Measurements from ENCODE around the gene TTC33.
A peak's percentile ranks its signal among the peaks of the same experiment; 100 is the strongest.

TTC33 gene

DNA sequence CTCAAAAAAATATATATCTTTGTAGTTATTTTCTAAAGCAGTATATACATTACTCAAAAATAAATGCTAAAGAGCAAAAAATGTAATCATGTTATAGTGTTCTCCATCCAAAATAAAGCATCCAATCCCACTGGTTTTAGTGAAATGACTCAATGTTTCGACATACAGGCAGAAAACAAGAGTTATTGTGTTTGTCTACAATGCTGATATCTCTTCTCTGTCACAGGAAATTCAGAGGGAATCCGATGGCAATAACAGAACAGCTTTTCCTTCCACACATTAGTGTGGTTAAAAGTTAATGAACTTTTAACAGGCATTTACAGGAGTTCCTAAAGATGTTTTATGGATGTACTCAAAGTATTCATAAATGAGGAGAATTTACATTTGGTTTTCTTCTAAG lies 12.0 kb downstream of the TTC33 start:
- TF ChIP-seq, protein P1, sequence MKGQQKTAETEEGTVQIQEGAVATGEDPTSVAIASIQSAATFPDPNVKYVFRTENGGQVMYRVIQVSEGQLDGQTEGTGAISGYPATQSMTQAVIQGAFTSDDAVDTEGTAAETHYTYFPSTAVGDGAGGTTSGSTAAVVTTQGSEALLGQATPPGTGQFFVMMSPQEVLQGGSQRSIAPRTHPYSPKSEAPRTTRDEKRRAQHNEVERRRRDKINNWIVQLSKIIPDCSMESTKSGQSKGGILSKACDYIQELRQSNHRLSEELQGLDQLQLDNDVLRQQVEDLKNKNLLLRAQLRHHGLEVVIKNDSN (IDR thresholded peaks at IDR 0.05), result no peak
- TF ChIP-seq RAD21 (IDR thresholded peaks at IDR 0.05; ENCODE audit: low read depth) (no peak), EGR1 (IDR thresholded peaks at IDR 0.05) (no peak), FOXM1 (IDR thresholded peaks at IDR 0.05; ENCODE audit: borderline replicate concordance, low read depth) (no peak), CEBPB (IDR thresholded peaks at IDR 0.05) (no peak), YY1 (IDR thresholded peaks at IDR 0.05; ENCODE audit: low read depth) (no peak), EP300 (IDR thresholded peaks at IDR 0.05; ENCODE audit: borderline replicate concordance) (no peak), ZBTB7A (IDR thresholded peaks at IDR 0.05; ENCODE audit: low read depth) (no peak), NFIC (IDR thresholded peaks at IDR 0.05) (no peak), TEAD4 (IDR thresholded peaks at IDR 0.05) (no peak)
- TF ChIP-seq, protein P2, sequence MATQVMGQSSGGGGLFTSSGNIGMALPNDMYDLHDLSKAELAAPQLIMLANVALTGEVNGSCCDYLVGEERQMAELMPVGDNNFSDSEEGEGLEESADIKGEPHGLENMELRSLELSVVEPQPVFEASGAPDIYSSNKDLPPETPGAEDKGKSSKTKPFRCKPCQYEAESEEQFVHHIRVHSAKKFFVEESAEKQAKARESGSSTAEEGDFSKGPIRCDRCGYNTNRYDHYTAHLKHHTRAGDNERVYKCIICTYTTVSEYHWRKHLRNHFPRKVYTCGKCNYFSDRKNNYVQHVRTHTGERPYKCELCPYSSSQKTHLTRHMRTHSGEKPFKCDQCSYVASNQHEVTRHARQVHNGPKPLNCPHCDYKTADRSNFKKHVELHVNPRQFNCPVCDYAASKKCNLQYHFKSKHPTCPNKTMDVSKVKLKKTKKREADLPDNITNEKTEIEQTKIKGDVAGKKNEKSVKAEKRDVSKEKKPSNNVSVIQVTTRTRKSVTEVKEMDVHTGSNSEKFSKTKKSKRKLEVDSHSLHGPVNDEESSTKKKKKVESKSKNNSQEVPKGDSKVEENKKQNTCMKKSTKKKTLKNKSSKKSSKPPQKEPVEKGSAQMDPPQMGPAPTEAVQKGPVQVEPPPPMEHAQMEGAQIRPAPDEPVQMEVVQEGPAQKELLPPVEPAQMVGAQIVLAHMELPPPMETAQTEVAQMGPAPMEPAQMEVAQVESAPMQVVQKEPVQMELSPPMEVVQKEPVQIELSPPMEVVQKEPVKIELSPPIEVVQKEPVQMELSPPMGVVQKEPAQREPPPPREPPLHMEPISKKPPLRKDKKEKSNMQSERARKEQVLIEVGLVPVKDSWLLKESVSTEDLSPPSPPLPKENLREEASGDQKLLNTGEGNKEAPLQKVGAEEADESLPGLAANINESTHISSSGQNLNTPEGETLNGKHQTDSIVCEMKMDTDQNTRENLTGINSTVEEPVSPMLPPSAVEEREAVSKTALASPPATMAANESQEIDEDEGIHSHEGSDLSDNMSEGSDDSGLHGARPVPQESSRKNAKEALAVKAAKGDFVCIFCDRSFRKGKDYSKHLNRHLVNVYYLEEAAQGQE (IDR thresholded peaks at IDR 0.05; ENCODE audit: low read depth), result no peak
- TF ChIP-seq, protein P3, sequence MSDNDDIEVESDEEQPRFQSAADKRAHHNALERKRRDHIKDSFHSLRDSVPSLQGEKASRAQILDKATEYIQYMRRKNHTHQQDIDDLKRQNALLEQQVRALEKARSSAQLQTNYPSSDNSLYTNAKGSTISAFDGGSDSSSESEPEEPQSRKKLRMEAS (IDR thresholded peaks at IDR 0.05), result no peak

DNA sequence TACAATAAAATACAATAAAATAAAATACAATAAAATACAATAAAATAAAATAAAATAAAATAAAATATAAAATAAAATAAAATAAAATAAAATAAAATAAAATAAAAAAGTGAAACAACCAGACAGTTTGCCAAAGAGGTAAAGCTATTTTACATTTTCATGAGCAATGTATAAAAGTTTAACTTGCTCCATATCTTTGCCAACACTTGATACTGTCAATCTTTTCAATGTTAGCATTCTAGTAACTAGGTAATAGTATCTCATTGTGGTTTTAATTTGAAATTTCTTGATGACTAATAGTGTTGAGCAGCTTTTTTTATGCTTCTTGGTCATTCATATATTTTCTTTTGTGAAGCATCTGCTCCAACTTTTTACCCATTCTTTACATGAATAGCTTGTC lies 17.3 kb downstream of the TTC33 start:
- TF ChIP-seq, protein P3 (IDR thresholded peaks at IDR 0.05), result no peak
- TF ChIP-seq NFIC (IDR thresholded peaks at IDR 0.05) (no peak), YY1 (IDR thresholded peaks at IDR 0.05; ENCODE audit: low read depth) (no peak), TEAD4 (IDR thresholded peaks at IDR 0.05) (no peak), EP300 (IDR thresholded peaks at IDR 0.05; ENCODE audit: borderline replicate concordance) (no peak), RAD21 (IDR thresholded peaks at IDR 0.05; ENCODE audit: low read depth) (no peak)
- TF ChIP-seq, protein P2 (IDR thresholded peaks at IDR 0.05; ENCODE audit: low read depth), result no peak

DNA sequence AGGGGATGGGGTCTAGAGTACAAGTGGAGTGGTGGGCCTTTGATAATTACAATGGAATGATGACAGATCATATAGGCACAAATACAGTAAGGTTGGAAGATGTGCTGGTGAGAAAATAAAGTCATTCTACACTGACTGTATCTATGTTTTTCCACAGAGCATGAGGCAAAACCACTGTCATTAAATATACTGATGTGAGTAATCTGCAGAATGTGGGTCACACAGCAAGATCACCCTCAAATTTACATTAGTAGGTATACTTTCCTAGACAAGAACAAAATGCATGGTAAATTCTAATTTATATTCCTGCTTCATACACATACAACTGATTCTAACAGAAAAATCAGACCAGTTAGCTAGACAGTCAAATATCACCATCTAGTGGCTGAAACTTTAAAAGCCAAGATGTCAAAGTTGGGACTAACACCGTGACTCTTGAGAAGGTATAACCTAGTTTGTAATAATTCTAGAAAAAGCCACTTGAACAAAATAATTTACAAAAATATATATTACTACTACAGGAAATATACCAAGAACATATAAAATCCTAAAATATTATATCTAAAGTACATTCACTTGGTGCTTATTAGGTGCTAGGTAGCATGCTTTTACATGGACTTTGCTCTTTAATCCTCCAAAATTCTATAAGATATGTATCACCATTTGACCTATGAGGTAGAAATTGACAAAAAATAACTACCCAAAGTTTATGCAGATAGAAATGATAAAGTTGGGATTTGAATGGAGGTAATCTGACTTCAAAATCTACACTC lies 19.5 kb downstream of the TTC33 start:
- TF ChIP-seq EGR1 (IDR thresholded peaks at IDR 0.05) (no peak), RAD21 (IDR thresholded peaks at IDR 0.05; ENCODE audit: low read depth) (peak; percentile 75)

DNA sequence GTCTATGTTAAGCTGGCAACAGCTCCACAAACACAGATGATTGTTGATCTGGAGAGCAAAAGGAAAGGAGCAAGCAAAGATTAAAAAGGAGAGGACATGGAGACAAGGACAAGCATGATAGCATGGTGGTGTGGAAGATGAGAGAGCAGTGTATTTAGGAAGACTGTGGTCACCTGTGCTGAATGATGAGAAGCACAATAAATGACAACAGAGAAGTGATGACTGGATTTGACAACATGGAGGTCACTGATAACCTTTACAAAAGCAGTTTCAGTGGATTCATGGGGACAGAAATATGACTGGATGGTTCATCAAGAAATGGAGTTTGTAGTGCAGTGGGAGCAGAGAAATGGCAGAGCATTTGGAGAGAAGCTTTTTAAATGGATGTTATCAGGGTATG lies 20.2 kb downstream of the TTC33 start:
- no peak for TF ChIP-seq EGR1 (IDR thresholded peaks at IDR 0.05)
- TF ChIP-seq, protein P1 (IDR thresholded peaks at IDR 0.05), result no peak
- no peak for TF ChIP-seq TAF1 (IDR thresholded peaks at IDR 0.05; ENCODE audit: low read depth)
- no peak for TF ChIP-seq CEBPB (IDR thresholded peaks at IDR 0.05)
- TF ChIP-seq TCF12 (IDR thresholded peaks at IDR 0.05; ENCODE audit: low read depth), result no peak
- TF ChIP-seq FOXM1 (IDR thresholded peaks at IDR 0.05; ENCODE audit: borderline replicate concordance, low read depth), result no peak
- TF ChIP-seq RAD21 (IDR thresholded peaks at IDR 0.05; ENCODE audit: low read depth), result no peak
- no peak for TF ChIP-seq EP300 (IDR thresholded peaks at IDR 0.05; ENCODE audit: borderline replicate concordance)
- TF ChIP-seq, protein P2 (IDR thresholded peaks at IDR 0.05; ENCODE audit: low read depth), result no peak

DNA sequence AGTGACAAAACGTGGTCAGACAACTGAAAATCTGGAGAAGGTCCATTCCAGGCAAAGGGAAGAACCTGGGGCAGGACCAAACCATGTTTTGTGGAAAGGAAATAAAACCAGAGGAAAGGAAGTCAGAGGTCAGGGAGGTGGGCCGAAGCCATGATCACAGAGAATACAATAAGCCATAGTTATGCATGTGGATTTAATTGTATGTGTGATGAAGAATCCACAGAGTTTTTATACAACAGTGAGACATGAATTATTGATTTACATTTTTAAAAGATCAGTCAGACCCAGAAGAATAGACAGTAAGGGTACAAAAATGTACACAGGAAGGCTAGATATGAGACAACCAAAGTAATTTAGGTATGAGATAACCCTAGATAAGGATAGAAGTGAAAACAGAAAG lies 20.8 kb downstream of the TTC33 start:
- no peak for TF ChIP-seq CREB1 (IDR thresholded peaks at IDR 0.05; ENCODE audit: low read depth)
- no peak for TF ChIP-seq EGR1 (IDR thresholded peaks at IDR 0.05)
- no peak for TF ChIP-seq RAD21 (IDR thresholded peaks at IDR 0.05; ENCODE audit: low read depth)
- no peak for TF ChIP-seq YY1 (IDR thresholded peaks at IDR 0.05; ENCODE audit: low read depth)
- TF ChIP-seq, protein P1 (IDR thresholded peaks at IDR 0.05), result no peak
- no peak for TF ChIP-seq TCF12 (IDR thresholded peaks at IDR 0.05; ENCODE audit: low read depth)
- TF ChIP-seq FOXM1 (IDR thresholded peaks at IDR 0.05; ENCODE audit: borderline replicate concordance, low read depth), result no peak
- no peak for TF ChIP-seq NFIC (IDR thresholded peaks at IDR 0.05)
- TF ChIP-seq, protein P2 (IDR thresholded peaks at IDR 0.05; ENCODE audit: low read depth), result no peak
- TF ChIP-seq EP300 (IDR thresholded peaks at IDR 0.05; ENCODE audit: borderline replicate concordance), result no peak
- TF ChIP-seq, protein P3 (IDR thresholded peaks at IDR 0.05), result no peak
- TF ChIP-seq TEAD4 (IDR thresholded peaks at IDR 0.05), result no peak
- TF ChIP-seq ZBTB7A (IDR thresholded peaks at IDR 0.05; ENCODE audit: low read depth), result no peak
- no peak for TF ChIP-seq CEBPB (IDR thresholded peaks at IDR 0.05)
- TF ChIP-seq TAF1 (IDR thresholded peaks at IDR 0.05; ENCODE audit: low read depth), result no peak
